KG1 (cell line): Measurements from ENCODE around the gene C14orf119.

ENCODE experiments used
- DNase-seq: peaks from one replicate; lab custom pipeline; 2025; lab: John Stamatoyannopoulos, UW

The C14orf119 gene

GRCh38 chr14:23060536-23061260 lies 34.6 kb upstream of the C14orf119 start:
- no peak for DNase-seq

- DNase-seq: no peak
These were observed 33.3 kb upstream of the C14orf119 start for GRCh38 chr14:23062002-23062401.

GRCh38 chr14:23063601-23064000 lies 31.7 kb upstream of the C14orf119 start:
- no peak for DNase-seq

- DNase-seq: no peak
These were observed 28.9 kb upstream of the C14orf119 start for GRCh38 chr14:23066368-23066767.

GRCh38 chr14:23066855-23067744 lies 28.2 kb upstream of the C14orf119 start:
- no peak for DNase-seq

- no peak for DNase-seq
These were observed 27.2 kb upstream of the C14orf119 start for GRCh38 chr14:23067847-23068788.

- DNase-seq: no peak
These were observed 26.4 kb upstream of the C14orf119 start for GRCh38 chr14:23068789-23069412.

- DNase-seq: no peak
These were observed 25.9 kb upstream of the C14orf119 start for GRCh38 chr14:23069413-23069806.

GRCh38 chr14:23070262-23071129 lies 24.8 kb upstream of the C14orf119 start:
- no peak for DNase-seq

GRCh38 chr14:23071244-23071920 lies 23.9 kb upstream of the C14orf119 start:
- DNase-seq: no peak

- no peak for DNase-seq
These were observed 23.3 kb upstream of the C14orf119 start for GRCh38 chr14:23071921-23072539.

- no peak for DNase-seq
These were observed 20.4 kb upstream of the C14orf119 start for GRCh38 chr14:23074906-23075305.

- no peak for DNase-seq
These were observed 18.4 kb upstream of the C14orf119 start for GRCh38 chr14:23076785-23077408.

- DNase-seq: no peak
These were observed 17.3 kb upstream of the C14orf119 start for GRCh38 chr14:23077962-23078361.

- no peak for DNase-seq
These were observed 16.6 kb upstream of the C14orf119 start for GRCh38 chr14:23078692-23079116.

GRCh38 chr14:23079716-23080115 lies 15.6 kb upstream of the C14orf119 start:
- no peak for DNase-seq

- DNase-seq: no peak
These were observed 14.8 kb upstream of the C14orf119 start for GRCh38 chr14:23080474-23080873.

GRCh38 chr14:23085458-23085857 lies 9.8 kb upstream of the C14orf119 start:
- no peak for DNase-seq

GRCh38 chr14:23086565-23086964 lies 8.7 kb upstream of the C14orf119 start:
- DNase-seq: no peak
